GM12891 (cell line): ENCODE data around the gene CCIN.

Experiments used
- POLR2A ChIP-seq: IDR thresholded peaks from 2 replicates; pipeline ENCODE4 v1.6.1; 2011; ENCODE audit warnings: low read depth, low read length, control low read depth
- POLR2AphosphoS5 ChIP-seq: IDR thresholded peaks from 2 replicates; pipeline ENCODE4 v1.6.1; 2011; ENCODE audit warnings: low read depth, low read length, control low read depth
- POU2F2 ChIP-seq: IDR thresholded peaks from 2 replicates; pipeline ENCODE4 v1.6.1; 2011; ENCODE audit warnings: low read depth, mild to moderate bottlenecking, control low read depth, low read length, moderate library complexity

DNA sequence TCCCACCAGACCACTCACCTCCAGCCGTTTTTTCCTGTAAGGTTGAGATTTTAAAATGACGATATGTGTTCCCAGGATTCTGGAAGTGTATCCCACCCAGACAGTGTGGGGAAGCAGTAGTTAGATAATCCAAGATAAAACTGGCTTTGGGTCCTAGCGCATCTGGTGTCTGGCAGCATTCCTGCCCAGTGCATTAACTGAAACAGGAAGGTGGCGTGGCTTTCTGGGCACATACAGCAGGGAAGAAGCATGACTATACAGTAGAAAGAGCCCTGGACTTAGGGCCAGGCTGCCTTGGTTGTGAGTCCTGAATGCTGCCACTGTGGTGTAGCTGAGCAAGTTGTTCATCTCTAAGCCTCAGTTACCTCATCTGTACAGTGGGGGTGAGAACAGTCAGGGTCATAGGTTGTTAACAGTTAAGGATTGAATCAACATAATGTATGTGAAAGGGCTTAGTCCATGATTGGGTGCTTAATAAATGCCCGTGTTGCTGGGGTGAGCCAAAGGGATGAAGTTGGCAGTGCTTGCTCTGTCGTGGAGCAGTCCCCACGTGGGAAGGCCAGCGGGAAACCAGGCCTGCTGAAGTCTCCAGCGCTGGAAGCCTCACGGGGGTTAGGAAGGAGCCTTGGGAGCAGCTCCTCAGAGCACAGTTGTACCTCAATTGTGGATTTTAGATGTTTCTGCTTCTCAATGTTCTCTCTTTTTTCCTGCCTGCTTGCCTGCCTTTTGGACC lies 39.5 kb downstream of the CCIN start:
- TF ChIP-seq POU2F2, result no peak
- TF ChIP-seq POLR2A, result no peak
- TF ChIP-seq POLR2AphosphoS5, result no peak
